Activated CD8-positive, alpha-beta memory T cell treated with anti-CD3 and anti-CD28 coated beads, Interleukin-2, amount 50 U/mL, for 24 hours (primary cell): ENCODE results near the gene GOLGA6L1.
"Not testable (repeated sequence)": the region's sequence is repeated elsewhere in the genome, so short reads cannot be mapped to it uniquely, and the experiment has no call there.

Experiments used
- DNase-seq: peaks from one replicate; pipeline ENCODE4 v3.0.0-alpha.2; 2020; ENCODE audit errors: extremely low read depth

Gene GOLGA6L1

DNA sequence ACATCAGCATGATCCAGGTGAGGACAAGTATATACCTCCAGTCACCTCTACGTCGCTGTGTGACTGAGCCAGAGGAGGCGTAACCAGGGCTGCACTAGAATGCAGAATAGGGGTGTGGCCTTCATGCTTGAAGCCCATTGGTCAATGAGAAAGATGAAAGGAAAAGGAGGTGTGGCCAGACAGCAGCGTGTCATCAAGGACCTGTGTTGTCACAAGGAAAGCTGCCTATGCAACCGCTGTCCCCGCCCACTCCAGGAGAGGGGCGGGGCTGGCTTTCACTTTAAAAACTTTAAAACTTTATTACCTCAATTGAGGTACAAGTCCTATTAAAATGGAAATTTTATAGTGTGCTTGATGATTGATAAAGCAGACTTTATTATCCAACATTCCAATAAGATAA is at the start of gene GOLGA6L1:
GOLGA6L1 (minus strand) TSS at position 101 of the 400 bp plus-strand sequence; CDS start at position 10, 91 bp downstream.
- DNase-seq = not testable (repeated sequence)

DNA sequence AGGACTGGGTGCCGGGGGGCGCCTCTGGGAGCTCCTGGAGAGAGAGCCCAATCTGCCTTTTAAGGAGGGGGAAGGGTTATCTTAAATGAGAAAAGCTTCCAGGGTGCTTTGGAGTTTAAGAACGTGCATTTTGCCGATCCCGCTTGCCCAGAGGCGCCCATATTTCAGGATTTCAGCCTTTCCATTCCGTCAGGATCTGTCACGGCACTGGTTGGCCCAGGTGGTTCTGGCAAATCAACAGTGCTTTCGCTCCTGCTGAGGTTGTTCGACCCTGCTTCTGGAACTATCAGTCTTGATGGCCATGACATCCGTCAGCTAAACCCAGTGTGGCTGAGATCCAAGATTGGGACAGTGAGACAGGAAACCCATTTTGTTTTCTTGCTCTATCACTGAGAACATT is 44.6 kb upstream of the GOLGA6L1 start:
- not testable (repeated sequence) for DNase-seq

GRCh38 chr15:23180547-23180927 is 43.9 kb upstream of the GOLGA6L1 start:
- DNase-seq = not testable (repeated sequence)

- not testable (repeated sequence) for DNase-seq
Observed at GRCh38 chr15:23179768-23180546, 43.3 kb upstream of the GOLGA6L1 start.

GRCh38 chr15:23176683-23177082 is 40.1 kb upstream of the GOLGA6L1 start:
- not testable (repeated sequence) for DNase-seq

DNA sequence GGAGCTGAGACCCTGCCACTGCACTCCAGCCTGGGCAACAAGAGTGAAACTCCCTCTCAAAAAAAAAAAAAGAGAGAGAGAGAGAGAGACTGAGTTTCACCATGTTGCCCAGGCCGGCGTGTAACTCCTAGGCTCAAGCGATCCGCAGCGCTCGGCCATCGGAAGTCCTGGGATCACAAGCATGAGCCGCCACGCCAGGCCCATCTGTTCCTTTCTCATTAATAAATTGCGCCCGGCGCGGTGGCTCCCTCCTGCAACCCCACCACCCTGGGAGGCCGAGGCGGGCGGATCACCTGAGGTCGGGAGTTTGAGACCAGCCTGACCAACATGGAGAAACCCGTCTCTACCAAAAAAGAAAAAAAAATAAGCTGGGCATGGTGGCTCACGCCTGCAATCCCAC is 39.0 kb upstream of the GOLGA6L1 start:
- DNase-seq = not testable (repeated sequence)

DNA sequence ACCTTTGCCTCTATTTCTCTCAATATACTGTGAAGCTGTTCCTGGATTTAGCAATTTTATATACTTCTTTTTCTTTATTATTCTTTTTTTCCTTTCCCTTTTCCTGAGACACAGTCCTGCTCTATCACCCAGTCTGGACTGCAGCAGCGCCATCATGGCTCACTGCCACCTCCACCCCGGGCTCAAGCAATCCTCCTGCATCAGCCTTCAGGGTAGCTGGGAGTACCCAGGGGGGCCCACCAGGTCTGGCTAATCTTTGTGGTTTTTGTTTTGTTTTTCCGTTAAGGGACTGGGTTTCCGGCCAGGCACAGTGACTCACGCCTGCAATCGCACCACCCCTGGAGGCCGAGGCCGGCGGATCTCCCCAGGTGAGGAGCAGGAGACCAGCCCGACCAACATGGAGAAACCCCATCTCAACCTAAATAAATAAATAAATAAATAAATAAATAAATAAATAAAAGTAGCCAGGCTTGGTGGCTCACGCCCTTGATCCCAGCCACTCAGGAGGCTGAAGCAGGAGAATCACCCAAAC is 38.1 kb upstream of the GOLGA6L1 start:
- not testable (repeated sequence) for DNase-seq

DNA sequence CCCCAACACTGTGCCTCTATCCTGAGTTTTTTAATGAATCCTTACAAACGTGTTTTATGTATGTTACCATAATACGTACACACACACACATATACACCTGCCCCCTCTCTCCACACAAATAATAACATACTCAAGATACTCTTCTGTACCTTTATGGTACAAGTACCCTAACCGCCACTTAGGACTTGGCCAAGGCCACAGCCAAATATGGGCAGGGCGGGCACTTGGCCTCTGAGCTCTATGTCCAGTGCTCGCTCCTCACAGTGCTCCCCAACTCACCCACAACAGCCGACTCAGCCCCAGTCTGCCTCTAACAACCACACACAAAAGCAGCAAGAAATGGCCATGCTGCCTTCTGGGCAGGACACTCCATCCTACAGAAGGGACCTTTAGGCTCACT is 3.8 kb downstream of the GOLGA6L1 start:
- DNase-seq = not testable (repeated sequence)

GRCh38 chr15:23118208-23118607 is 18.4 kb downstream of the GOLGA6L1 start:
- no peak for DNase-seq

- DNase-seq = no peak
Observed at GRCh38 chr15:23095796-23096195, 40.8 kb downstream of the GOLGA6L1 start.

DNA sequence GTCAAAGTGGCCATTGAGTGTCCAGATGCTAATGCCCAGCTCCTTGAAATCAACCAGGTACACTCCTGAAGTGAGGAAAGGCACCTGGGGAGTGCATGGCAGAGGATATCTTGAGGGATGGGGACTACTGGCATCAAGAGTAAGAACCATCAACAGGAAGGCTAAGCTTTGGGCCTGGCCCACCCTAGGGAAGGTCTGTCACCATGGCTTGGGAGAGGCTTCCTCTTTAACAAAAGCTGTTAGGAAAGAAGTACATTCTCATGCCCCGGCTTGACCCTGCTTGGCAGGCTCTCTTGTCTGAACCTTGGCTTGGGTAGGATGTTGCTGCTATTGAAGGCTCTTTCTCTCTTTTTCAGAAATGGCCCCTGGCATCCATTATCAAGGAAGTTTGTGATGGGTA is 53.5 kb downstream of the GOLGA6L1 start:
- DNase-seq = no peak

- not testable (repeated sequence) for DNase-seq
Observed at GRCh38 chr15:23081996-23082737, 54.5 kb downstream of the GOLGA6L1 start.

GRCh38 chr15:23081271-23081670 is 55.4 kb downstream of the GOLGA6L1 start:
- no peak for DNase-seq

- DNase-seq = no peak
Observed at GRCh38 chr15:23079766-23080165, 56.9 kb downstream of the GOLGA6L1 start.
